SK-N-SH treated with all-trans-retinoic acid at 6 μM for 48 hours (cell line): Measurements from ENCODE around the gene ANKLE2.

ENCODE experiments used
- ARNTL ChIP-seq: fragments of 450-650 bp; formaldehyde crosslinking; IDR thresholded peaks from 2 replicates; pipeline ENCODE4 v1.5.0; 2020; ENCODE audit warnings: low read depth, mild to moderate bottlenecking, moderate library complexity, borderline replicate concordance
- BACH2 ChIP-seq: fragments of 250-450 bp; sonication (Bioruptor Pico); IDR thresholded peaks from 2 replicates; pipeline ENCODE4 v1.9.0; 2021; ENCODE audit warnings: mild to moderate bottlenecking, borderline replicate concordance
- CREB5 ChIP-seq: fragments of 250-450 bp; sonication (Bioruptor Pico); IDR thresholded peaks from 2 replicates; pipeline ENCODE4 v1.5.1; 2020; ENCODE audit warnings: low read depth, mild to moderate bottlenecking, moderate library complexity
- ESRRG ChIP-seq: fragments of 250-450 bp; sonication (Bioruptor Pico); IDR thresholded peaks from 2 replicates; pipeline ENCODE4 v1.6.1; 2021; ENCODE audit warnings: mild to moderate bottlenecking
- ISL1 ChIP-seq: fragments of 250-450 bp; sonication (Bioruptor Pico); IDR thresholded peaks from 2 replicates; pipeline ENCODE4 v2.1.2; 2022; ENCODE audit warnings: mild to moderate bottlenecking, moderate library complexity
- PATZ1 ChIP-seq: fragments of 250-450 bp; sonication (Bioruptor Pico); IDR thresholded peaks from 2 replicates; pipeline ENCODE4 v1.8.0; 2020; ENCODE audit warnings: mild to moderate bottlenecking, moderate library complexity, borderline replicate concordance
- SNAI2 ChIP-seq: fragments of 250-450 bp; sonication (Bioruptor Pico); IDR thresholded peaks from 2 replicates; pipeline ENCODE4 v1.5.0; 2020; ENCODE audit warnings: mild to moderate bottlenecking, moderate library complexity
- TCF4 ChIP-seq: fragments of 250-450 bp; sonication (Bioruptor Pico); IDR thresholded peaks from 2 replicates; pipeline ENCODE4 v1.8.0; 2021; ENCODE audit warnings: mild to moderate bottlenecking, moderate library complexity, borderline replicate concordance
- TOX ChIP-seq: fragments of 250-450 bp; sonication (Bioruptor Pico); IDR thresholded peaks from 2 replicates; pipeline ENCODE4 v1.8.0; 2021; ENCODE audit warnings: mild to moderate bottlenecking, moderate library complexity, borderline replicate concordance
- TSHZ2 ChIP-seq: fragments of 250-450 bp; sonication (Bioruptor Pico); IDR thresholded peaks from 2 replicates; pipeline ENCODE4 v1.5.0; 2020; ENCODE audit warnings: mild to moderate bottlenecking, moderate library complexity
- ZFP3 ChIP-seq: fragments of 250-450 bp; sonication (Bioruptor Pico); IDR thresholded peaks from 2 replicates; pipeline ENCODE4 v1.5.0; 2020; ENCODE audit warnings: mild to moderate bottlenecking, moderate library complexity
- ZFP30 ChIP-seq: fragments of 450-650 bp; formaldehyde crosslinking; IDR thresholded peaks from 2 replicates; pipeline ENCODE4 v1.5.0; 2022; ENCODE audit warnings: mild to moderate bottlenecking, moderate library complexity
- ZNF70 ChIP-seq: fragments of 450-650 bp; formaldehyde crosslinking; IDR thresholded peaks from 2 replicates; pipeline ENCODE4 v1.5.0; 2020; ENCODE audit warnings: mild to moderate bottlenecking, moderate library complexity
- ZNF8 ChIP-seq: fragments of 450-650 bp; formaldehyde crosslinking; IDR thresholded peaks from 2 replicates; pipeline ENCODE4 v1.5.0; 2020; ENCODE audit warnings: mild to moderate bottlenecking, moderate library complexity

DNA sequence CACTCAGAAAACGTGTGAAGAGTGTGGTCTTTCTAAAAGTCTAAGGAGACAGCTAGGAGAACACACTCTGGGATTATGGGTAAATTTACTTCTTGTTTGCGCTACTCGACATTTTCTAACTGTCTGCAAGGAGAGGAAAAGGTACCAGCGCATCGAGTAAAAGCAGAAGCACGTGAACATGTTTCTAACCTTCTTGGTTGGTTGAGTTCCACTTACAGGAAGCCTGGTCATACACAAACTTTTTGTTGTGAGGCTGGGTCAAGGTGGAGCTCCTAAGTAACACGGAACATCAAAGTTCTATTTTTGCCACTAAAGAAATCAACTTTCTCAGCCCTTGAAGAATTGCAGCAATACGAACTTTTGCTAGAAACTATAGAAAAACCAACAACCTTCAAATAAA lies 20.0 kb downstream of the ANKLE2 start:
- TF ChIP-seq TOX = no peak
- no peak for TF ChIP-seq ZNF8 (CRISPR knock-in tag)
- TF ChIP-seq ISL1 (CRISPR knock-in tag) = no peak
- TF ChIP-seq ESRRG (CRISPR knock-in tag) = no peak
- TF ChIP-seq ZNF70 (CRISPR knock-in tag) = no peak
- TF ChIP-seq BACH2 (CRISPR knock-in tag) = no peak
- no peak for TF ChIP-seq CREB5 (CRISPR knock-in tag)
- no peak for TF ChIP-seq ZFP3
- no peak for TF ChIP-seq ARNTL (CRISPR knock-in tag)
- no peak for TF ChIP-seq TSHZ2 (CRISPR knock-in tag)
- no peak for TF ChIP-seq TCF4 (CRISPR knock-in tag)
- TF ChIP-seq ZFP30 (CRISPR knock-in tag) = no peak
- no peak for TF ChIP-seq PATZ1 (CRISPR knock-in tag)
- no peak for TF ChIP-seq SNAI2 (CRISPR knock-in tag)
